NCI-H748 (cell line): ENCODE results near the gene FASTKD3.
"Not testable (repeated sequence)": the region's sequence is repeated elsewhere in the genome, so short reads cannot be mapped to it uniquely, and the experiment has no call there.

Source experiments
- DNase-seq: peaks from one replicate; lab custom pipeline; 2025; ENCODE audit not compliant: unreplicated experiment; lab: John Stamatoyannopoulos, UW

The FASTKD3 gene

GRCh38 chr5:7868773-7869473, at the start of gene FASTKD3, which contains the start of gene MTRR:
FASTKD3 (minus strand) TSS chr5:7869031; CDS start chr5:7868083, 948 bp downstream.
MTRR (plus strand) TSS chr5:7869148; CDS start chr5:7870795, 1,647 bp downstream.
- peak; percentile 99 for DNase-seq

- DNase-seq: no peak
These were observed 48.6 kb upstream of the FASTKD3 start for GRCh38 chr5:7917130-7918123.

- peak; percentile 40 for DNase-seq
These were observed 47.5 kb upstream of the FASTKD3 start for GRCh38 chr5:7916171-7916804.

- DNase-seq: not testable (repeated sequence)
These were observed 42.6 kb upstream of the FASTKD3 start for GRCh38 chr5:7911429-7911771.

GRCh38 chr5:7910738-7911428, 42.1 kb upstream of the FASTKD3 start:
- no peak for DNase-seq

- no peak for DNase-seq
These were observed 39.5 kb upstream of the FASTKD3 start for GRCh38 chr5:7908317-7908716.

GRCh38 chr5:7907612-7908011, 38.8 kb upstream of the FASTKD3 start:
- DNase-seq: no peak

- no peak for DNase-seq
These were observed 35.3 kb upstream of the FASTKD3 start for GRCh38 chr5:7904170-7904569.

GRCh38 chr5:7902666-7903625, 34.1 kb upstream of the FASTKD3 start:
- DNase-seq: no peak

GRCh38 chr5:7902201-7902600, 33.4 kb upstream of the FASTKD3 start:
- no peak for DNase-seq

GRCh38 chr5:7897014-7897600, 28.3 kb upstream of the FASTKD3 start:
- DNase-seq: peak; percentile 32

GRCh38 chr5:7894860-7895259, 26.0 kb upstream of the FASTKD3 start:
- no peak for DNase-seq

GRCh38 chr5:7894439-7894838, 25.6 kb upstream of the FASTKD3 start:
- no peak for DNase-seq

GRCh38 chr5:7888901-7889300, 20.1 kb upstream of the FASTKD3 start:
- no peak for DNase-seq

GRCh38 chr5:7886849-7887475, 18.1 kb upstream of the FASTKD3 start:
- DNase-seq: peak; percentile 88

- DNase-seq: no peak
These were observed 15.8 kb upstream of the FASTKD3 start for GRCh38 chr5:7884491-7885267.

GRCh38 chr5:7882926-7883325, 14.1 kb upstream of the FASTKD3 start:
- DNase-seq: no peak

GRCh38 chr5:7881816-7882215, 13.0 kb upstream of the FASTKD3 start:
- DNase-seq: no peak
